Stimulated activated memory B cell treated with anti-CD40 and anti-IgM and Interleukin-4, amounts not matched to agents 10 μg/mL and 1 μg/mL and 100 μg/mL, for 72 hours (primary cell): ENCODE data around the gene NDUFAF7.
"Not testable (repeated sequence)": the region's sequence is repeated elsewhere in the genome, so short reads cannot be mapped to it uniquely, and the experiment has no call there.

Experiments used
- ATAC-seq: fragments of 150-1000 bp; cut with Tn5 transposase; 2 replicates; pipeline ENCODE4 v1.10.0; 2021
- H3K27ac Mint-ChIP-seq: one replicate; pipeline ENCODE4 v1.8.0; 2022; ENCODE audit warnings: mild to moderate bottlenecking, mixed read lengths
- H3K27me3 Mint-ChIP-seq: one replicate; pipeline ENCODE4 v1.8.0; 2022; ENCODE audit warnings: mixed read lengths
- H3K36me3 Mint-ChIP-seq: one replicate; pipeline ENCODE4 v1.8.0; 2022; ENCODE audit warnings: mixed read lengths
- H3K4me1 Mint-ChIP-seq: one replicate; pipeline ENCODE4 v1.8.0; 2022; ENCODE audit warnings: mixed read lengths
- H3K4me3 Mint-ChIP-seq: one replicate; pipeline ENCODE4 v1.8.0; 2022; ENCODE audit warnings: mild to moderate bottlenecking, moderate library complexity, mixed read lengths
- H3K9me3 Mint-ChIP-seq: one replicate; pipeline ENCODE4 v1.8.0; 2022; ENCODE audit warnings: mixed read lengths

Gene NDUFAF7, protein sequence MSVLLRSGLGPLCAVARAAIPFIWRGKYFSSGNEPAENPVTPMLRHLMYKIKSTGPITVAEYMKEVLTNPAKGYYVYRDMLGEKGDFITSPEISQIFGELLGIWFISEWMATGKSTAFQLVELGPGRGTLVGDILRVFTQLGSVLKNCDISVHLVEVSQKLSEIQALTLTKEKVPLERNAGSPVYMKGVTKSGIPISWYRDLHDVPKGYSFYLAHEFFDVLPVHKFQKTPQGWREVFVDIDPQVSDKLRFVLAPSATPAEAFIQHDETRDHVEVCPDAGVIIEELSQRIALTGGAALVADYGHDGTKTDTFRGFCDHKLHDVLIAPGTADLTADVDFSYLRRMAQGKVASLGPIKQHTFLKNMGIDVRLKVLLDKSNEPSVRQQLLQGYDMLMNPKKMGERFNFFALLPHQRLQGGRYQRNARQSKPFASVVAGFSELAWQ

DNA sequence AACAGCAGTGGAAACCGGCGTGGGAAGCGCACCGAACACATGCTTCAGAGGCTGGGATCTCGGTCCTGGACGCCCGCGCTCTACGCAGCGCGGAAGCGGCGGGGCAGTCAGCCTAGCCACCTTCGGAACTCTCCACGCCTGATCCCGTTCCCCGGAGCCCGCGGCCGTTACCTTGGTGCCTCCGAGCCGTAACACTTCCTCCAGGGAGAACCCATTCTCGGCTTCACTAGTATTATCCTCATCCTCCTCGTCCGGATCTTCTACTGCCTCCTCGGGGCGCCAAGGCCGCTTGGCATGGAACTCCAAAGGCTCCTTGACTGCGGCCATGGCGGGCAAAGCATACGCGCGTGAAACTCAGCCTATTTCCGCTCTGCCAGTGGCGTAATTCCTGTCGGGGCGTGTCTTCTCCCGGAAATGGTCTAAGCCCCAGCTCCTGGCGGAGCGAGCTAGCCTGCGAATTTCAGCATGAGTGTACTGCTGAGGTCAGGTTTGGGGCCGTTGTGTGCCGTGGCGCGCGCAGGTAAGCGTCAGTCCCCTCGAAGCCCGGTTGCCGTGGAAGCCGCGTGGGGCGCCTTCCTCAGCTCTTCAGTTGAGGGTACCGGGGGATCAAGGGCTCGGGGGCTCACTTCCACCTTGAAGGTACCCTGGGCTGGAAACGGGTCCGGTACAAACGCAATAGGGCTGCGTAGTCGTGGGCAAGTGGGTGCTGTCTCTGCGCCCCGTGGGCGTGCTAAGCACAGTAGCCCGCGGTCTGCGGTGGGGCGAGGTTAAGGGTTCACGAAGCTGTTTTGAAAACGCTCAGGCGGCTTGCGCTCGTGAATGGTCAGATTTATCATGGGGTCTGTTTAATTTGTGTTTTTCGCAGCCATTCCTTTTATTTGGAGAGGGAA lies at the start of gene NDUFAF7, which contains the start of gene CEBPZ:
Gene NDUFAF7, plus strand, starts transcription at position 418 of the 890 bp plus-strand sequence. Its CDS starts 48 bp downstream, at position 466.
Gene CEBPZ, minus strand, starts transcription at position 356 of the 890 bp plus-strand sequence. Its CDS starts 29 bp downstream, at position 327.
- Mint-ChIP-seq H3K27me3 (no peaks in the 10 kb centered on the region), H3K4me1 (peaks cover 35% of the 10 kb centered on the region), H3K27ac (no peak within 1 kb of the TSS), H3K36me3 (peaks cover 27% of the 10 kb centered on the region), H3K9me3 (no peaks in the 10 kb centered on the region), H3K4me3 (no peak within 1 kb of the TSS)
- peak; percentile 97 for ATAC-seq

DNA sequence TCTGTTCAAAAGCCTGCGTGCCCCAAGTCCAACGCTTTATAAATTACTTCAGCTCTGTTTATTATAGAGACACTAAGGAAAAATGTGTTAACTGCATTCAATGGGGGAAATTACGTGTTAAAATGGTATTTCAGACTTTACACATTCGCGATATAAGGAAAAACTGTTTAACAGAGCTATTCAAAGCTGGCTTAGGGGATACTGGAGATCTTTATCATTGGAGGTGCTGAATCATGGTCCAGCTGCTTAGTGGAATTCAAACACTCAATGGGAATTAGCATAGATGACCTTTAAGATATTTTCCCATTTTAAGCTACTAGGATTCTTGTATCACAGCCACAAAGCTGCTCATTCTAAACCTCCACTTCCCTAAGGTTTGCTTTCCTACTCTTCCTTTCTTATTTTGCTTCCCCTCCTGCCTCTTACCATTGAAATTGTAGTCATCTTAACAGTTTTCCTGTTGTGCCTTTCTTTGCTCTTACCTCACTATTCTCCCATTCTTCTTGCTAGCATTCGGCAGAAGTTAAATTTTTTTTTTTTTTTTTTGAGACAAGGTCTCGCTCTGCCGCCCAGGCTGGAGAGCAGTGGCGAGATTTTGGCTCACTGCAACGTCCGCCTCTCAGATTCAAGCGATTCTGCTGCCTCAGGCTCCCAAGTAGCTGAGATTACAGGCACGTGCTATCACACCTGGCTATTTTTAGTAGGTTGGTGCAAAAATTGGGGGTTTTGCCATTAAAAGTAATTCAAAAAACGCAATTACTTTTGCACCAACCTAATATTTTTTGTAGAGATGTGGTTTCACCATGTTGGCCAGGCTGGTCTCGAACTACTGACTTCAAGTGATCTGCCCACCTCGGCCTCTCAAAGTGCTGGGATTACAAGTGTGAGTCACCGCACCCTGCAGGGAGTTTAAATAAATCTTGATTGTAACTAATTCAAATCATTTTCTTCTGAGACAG lies 49.5 kb upstream of the NDUFAF7 start:
- no peak for ATAC-seq
- Mint-ChIP-seq H3K27ac (no peak overlapping the region), H3K9me3 (no peaks in the 10 kb centered on the region), H3K36me3 (no peaks in the 10 kb centered on the region), H3K27me3 (peaks cover 29% of the 10 kb centered on the region), H3K4me3 (no peak overlapping the region), H3K4me1 (no peaks in the 10 kb centered on the region)

DNA sequence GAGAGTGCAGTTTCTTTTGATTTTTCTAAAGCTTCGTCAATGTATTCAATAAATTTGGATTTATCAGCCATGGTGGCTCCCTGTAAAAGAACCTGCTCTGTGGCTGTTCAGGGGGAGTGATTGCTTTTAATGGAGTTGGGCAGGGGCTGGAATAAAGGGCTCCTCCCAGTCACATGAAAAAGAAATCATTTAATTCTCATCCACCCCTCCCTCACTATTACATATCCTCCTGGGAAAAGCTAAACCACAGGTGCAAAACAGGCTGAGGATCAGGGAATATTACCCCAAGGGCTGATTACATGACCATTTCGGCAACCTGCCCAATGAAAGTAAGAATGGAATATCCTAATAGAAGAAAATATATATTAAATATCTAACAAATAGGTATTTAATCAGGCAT lies 42.9 kb upstream of the NDUFAF7 start, which contains the start of gene SULT6B1:
Gene SULT6B1, minus strand, starts transcription at position 101 of the 400 bp plus-strand sequence. Its CDS starts 30 bp downstream, at position 71.
- Mint-ChIP-seq H3K27me3 (no peaks in the 10 kb centered on the region), H3K4me1 (no peaks in the 10 kb centered on the region), H3K36me3 (no peaks in the 10 kb centered on the region), H3K9me3 (no peaks in the 10 kb centered on the region), H3K27ac (no peak within 1 kb of the TSS), H3K4me3 (no peak within 1 kb of the TSS)
- no peak for ATAC-seq

DNA sequence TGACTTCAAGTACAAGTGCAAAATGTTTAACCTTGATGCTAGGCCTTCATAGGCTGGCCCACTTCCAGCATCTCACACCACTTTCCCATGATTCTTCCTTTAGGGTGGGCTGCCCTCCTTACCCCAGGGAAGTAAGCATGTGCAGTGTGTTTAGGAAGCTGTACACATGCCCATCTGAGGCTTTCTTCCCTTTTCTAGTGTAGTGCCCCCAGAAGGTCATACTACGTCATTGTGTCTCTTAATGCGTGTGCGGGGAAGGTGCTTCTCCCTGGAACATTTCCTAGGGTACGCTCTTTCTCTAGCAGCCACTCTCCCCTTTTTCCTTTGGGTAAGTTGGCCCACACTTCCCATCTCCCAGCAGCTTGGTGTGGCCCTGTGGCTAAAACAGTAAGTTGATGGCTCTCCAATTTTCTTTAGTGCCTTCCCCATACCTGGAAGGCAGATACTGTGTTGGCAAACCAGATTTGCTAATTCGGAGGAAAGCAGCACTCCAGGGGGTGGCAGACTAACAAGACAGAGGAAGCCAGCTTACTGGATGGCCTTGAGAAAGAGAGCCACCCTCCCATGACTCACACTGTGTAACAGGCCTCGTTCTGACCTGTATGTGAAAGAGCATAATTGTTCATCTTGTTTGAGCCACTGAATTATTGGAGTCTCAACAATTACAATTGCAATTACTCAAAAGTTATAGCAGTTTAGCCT lies 41.9 kb upstream of the NDUFAF7 start:
- no peak overlapping the region for H3K27ac Mint-ChIP-seq
- no peaks in the 10 kb centered on the region for H3K9me3 Mint-ChIP-seq
- H3K4me3 Mint-ChIP-seq: no peak overlapping the region
- no peak for ATAC-seq
- no peaks in the 10 kb centered on the region for H3K27me3 Mint-ChIP-seq
- H3K4me1 Mint-ChIP-seq: no peaks in the 10 kb centered on the region
- H3K36me3 Mint-ChIP-seq: no peaks in the 10 kb centered on the region

DNA sequence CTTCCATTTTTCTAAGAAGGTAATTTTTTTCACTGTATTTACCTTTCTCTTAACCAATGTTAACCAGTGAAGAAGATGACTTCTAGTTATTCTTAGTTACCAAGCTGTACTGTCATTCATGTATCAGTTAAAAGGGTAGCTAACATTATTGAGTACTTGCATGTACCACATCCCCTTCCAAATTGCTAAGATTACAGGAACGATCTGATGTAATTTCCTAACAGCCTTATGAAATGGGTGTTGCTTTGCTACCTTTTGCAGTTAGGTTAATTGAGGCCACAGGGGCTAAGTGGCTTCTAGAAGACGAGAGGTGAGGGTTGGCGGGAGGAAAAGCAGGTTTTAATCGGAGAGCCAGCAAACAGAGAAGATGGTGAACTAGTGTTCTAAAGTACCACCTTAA lies 41.2 kb upstream of the NDUFAF7 start:
- H3K36me3 Mint-ChIP-seq: no peaks in the 10 kb centered on the region
- no peaks in the 10 kb centered on the region for H3K4me1 Mint-ChIP-seq
- H3K9me3 Mint-ChIP-seq: no peaks in the 10 kb centered on the region
- H3K27ac Mint-ChIP-seq: no peak overlapping the region
- ATAC-seq: no peak
- no peak overlapping the region for H3K4me3 Mint-ChIP-seq
- no peaks in the 10 kb centered on the region for H3K27me3 Mint-ChIP-seq

DNA sequence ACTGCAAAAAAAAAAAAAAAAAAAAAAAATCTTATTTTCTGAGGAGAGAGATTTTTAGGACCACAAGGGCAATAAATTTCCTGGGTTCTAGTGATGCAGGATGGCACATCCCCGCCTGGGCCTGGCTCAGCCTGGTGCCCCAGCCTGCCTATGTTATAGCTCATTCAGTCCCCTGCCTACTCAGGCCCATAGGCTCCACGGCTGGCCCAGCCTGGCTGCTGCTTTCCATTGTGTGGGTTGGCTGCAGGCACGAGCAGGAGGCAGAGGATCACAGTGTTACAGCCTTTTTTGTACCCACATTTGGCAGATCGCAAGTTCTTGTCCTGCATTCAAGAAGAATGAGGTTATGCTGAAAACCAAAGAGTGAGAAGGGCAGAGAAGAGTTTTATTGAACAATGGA lies 40.2 kb upstream of the NDUFAF7 start:
- H3K9me3 Mint-ChIP-seq: no peaks in the 10 kb centered on the region
- H3K36me3 Mint-ChIP-seq: no peaks in the 10 kb centered on the region
- ATAC-seq: no peak
- H3K27ac Mint-ChIP-seq: no peak overlapping the region
- H3K4me1 Mint-ChIP-seq: no peaks in the 10 kb centered on the region
- H3K27me3 Mint-ChIP-seq: no peaks in the 10 kb centered on the region
- H3K4me3 Mint-ChIP-seq: no peak overlapping the region

DNA sequence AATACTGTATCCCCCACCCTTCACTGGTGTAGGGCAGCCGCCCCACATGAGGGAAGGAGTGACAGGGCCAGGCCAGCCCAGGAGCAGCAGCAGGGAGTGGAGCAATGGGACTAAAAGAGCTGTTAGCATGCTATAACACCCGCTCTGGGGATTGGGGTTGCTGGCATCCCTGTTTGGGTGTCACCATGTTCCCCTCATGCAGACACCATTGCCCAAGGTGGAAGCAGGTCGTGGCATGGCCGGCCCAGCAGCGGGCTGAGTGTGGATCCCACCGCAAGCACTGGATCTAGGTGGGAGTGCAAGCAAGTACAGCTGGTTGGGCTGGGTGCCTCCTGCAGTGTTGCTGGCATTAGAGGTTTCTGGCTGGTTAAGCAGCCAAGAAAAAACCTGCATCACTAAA lies 39.7 kb upstream of the NDUFAF7 start:
- H3K36me3 Mint-ChIP-seq: no peaks in the 10 kb centered on the region
- no peaks in the 10 kb centered on the region for H3K27me3 Mint-ChIP-seq
- H3K4me1 Mint-ChIP-seq: no peaks in the 10 kb centered on the region
- no peaks in the 10 kb centered on the region for H3K9me3 Mint-ChIP-seq
- ATAC-seq: no peak
- no peak overlapping the region for H3K27ac Mint-ChIP-seq
- no peak overlapping the region for H3K4me3 Mint-ChIP-seq

DNA sequence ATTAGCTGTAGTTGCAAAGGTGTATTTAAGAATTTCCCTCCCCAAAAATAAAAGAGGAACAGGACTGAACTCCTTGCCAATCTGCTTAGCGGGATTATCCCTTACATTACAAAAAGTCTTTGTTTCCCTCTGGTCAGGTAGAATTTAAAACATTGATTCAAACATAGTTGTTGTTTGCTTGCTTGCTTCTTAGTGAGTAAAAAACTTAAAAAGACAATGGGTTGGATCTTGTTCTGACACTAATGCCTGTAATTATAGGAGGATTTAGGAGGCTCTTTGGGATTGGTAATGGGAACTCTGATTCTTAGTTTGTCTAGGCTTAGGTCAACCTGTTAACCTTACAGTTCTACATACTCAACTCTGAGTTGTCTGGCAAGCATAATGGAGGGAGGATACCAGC lies 38.9 kb upstream of the NDUFAF7 start:
- Mint-ChIP-seq H3K36me3 (no peaks in the 10 kb centered on the region), H3K4me1 (peaks cover 7% of the 10 kb centered on the region), H3K27me3 (no peaks in the 10 kb centered on the region), H3K27ac (no peak overlapping the region), H3K4me3 (no peak overlapping the region), H3K9me3 (no peaks in the 10 kb centered on the region)
- no peak for ATAC-seq

DNA sequence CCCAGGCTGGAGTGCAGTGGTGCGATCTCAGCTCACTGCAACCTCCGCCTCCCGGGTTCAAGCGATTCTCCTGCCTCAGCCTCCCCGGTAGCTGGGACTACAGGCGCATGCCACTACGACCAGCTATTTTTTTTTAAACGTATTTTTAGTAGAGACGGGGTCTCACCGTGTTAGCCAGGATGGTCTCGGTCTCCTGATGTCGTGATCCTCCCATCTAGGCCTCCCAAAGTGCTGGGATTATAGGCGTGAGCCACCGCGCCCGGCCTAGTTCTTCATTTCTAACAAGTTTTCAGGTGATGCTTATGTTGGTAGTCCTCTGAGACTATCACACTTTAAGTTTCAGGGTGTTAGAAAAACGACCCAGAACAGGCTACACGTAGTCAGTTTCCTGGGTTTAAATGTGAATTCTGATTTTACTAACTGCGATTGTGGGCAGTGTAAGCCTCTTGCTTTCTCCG lies 35.6 kb upstream of the NDUFAF7 start:
- Mint-ChIP-seq H3K4me3 (peak overlapping the region; percentile 96), H3K4me1 (peaks cover 22% of the 10 kb centered on the region), H3K27ac (peak overlapping the region; percentile 94)
- H3K9me3 Mint-ChIP-seq, H3K36me3 Mint-ChIP-seq, H3K27me3 Mint-ChIP-seq, ATAC-seq: not testable (repeated sequence)

DNA sequence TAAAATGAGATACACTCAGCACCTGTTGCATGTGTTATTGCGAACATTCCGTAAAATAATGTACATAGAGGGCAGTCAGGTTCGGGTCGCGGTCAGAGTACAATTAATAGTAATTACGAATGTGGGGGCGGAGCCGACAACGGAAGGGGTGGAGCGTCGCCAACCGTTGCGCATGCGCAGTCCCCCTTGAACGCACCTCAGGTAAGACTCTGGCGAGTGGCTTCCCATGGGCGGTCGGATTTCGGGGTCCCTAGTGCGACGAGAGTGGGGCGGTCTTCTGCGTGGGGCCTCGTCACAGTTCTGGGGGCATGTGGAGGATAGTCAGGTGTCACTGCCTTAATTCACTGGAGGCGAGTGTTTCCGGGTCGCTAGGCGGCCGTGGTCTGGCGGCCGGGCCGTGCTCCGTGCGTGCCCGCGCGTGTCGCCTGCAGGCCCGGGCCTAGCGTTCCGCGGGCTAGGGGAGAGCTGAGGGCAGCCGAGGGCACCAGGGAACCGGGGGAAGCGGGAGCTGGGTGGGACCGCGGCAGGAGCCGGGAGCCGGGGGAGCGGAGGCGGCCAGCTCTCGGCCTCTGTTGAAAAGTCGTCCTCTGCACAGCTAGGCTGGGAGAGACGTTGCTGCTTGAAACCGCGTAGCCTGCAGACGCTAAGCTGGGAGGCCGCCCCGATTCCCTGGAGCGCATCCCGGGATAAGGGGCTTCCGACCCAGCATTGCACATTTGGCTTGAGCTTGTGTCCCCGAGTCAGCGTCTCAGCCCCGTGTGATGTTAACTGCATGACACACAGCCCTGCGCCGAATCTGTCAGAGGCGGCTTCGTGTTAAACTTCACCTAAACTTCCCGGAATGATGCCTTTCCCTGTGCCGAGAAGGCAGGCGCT lies 34.9 kb upstream of the NDUFAF7 start, which contains the start of gene CEBPZOS:
Gene CEBPZOS, plus strand, starts transcription at position 177 of the 876 bp plus-strand sequence. CDS start 3,209 bp downstream, outside the sequence.
- Mint-ChIP-seq H3K36me3 (peaks cover under 1% of the 10 kb centered on the region), H3K4me3 (peak within 1 kb of the TSS; percentile 96), H3K27me3 (no peaks in the 10 kb centered on the region), H3K27ac (peak within 1 kb of the TSS; percentile 94), H3K4me1 (peaks cover 22% of the 10 kb centered on the region), H3K9me3 (no peaks in the 10 kb centered on the region)
- ATAC-seq: peak; percentile 93

DNA sequence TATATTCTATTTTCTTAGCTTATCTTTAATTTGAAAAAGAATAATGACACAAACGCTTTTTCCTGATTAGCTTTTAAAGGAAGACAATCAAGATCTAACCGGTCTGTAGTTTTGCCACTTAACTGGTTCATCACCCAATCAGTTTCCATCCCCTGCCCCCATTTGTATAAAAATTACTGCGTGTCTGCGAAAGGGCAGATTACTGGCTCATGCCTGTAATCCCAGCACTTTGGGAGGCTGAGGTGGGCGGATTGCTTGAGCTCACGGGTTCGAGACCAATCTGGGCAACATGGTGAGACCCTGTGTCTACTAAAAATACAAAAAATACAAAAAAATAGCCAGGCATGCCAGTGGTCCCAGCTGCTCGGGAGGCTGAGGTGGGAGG lies 32.8 kb upstream of the NDUFAF7 start:
- Mint-ChIP-seq H3K9me3 (no peaks in the 10 kb centered on the region), H3K27me3 (no peaks in the 10 kb centered on the region), H3K36me3 (peaks cover 13% of the 10 kb centered on the region), H3K4me1 (peaks cover 22% of the 10 kb centered on the region), H3K27ac (no peak overlapping the region), H3K4me3 (no peak overlapping the region)
- no peak for ATAC-seq

DNA sequence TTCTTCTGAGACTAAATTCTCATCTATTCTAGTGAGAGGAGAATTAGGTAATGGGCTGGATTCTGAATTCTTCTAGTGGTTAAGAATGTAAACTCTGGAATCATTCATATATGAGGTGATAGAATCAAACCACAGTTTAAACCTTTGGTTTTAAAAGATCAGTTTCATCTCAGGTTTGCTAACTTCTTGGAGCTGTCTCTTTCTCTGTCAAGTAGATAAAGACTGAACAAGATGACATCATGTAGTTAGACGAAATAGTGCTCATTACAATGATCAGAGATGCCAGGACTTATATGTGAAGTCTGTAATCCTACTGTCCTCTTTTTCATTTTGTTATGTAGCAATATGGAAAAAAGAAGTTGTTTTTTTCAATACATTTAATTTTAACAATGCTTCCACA lies 30.2 kb upstream of the NDUFAF7 start:
- H3K36me3 Mint-ChIP-seq: peaks cover 38% of the 10 kb centered on the region
- H3K27ac Mint-ChIP-seq: no peak overlapping the region
- no peaks in the 10 kb centered on the region for H3K27me3 Mint-ChIP-seq
- H3K4me1 Mint-ChIP-seq: peaks cover 22% of the 10 kb centered on the region
- ATAC-seq: no peak
- no peaks in the 10 kb centered on the region for H3K9me3 Mint-ChIP-seq
- no peak overlapping the region for H3K4me3 Mint-ChIP-seq

DNA sequence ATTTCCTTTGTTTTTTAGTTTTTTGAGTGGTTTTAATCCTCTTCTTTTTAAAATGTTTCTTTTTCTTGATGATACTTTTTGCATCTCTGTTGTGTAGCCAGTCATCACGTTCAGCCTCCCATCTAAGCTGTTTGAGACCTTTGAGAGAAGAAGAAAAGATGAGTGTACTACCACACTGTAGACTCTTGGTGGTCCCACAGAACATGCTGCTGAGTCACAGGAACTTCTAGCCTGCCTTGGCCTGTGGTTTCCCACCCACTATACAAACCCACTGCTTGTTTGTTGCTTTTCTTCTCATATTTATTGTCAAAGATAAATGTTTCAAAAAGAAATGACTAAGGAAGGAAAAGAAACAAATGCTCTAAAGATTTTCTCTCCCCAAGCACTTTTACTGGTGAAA lies 29.7 kb upstream of the NDUFAF7 start:
- ATAC-seq: no peak

More for the DNA sequence above, 29.7 kb upstream of the NDUFAF7 start:
- peaks cover 1% of the 10 kb centered on the region for H3K9me3 Mint-ChIP-seq
- peaks cover 42% of the 10 kb centered on the region for H3K36me3 Mint-ChIP-seq
- no peak overlapping the region for H3K4me3 Mint-ChIP-seq
- H3K4me1 Mint-ChIP-seq: peaks cover 22% of the 10 kb centered on the region
- H3K27me3 Mint-ChIP-seq: no peaks in the 10 kb centered on the region
- H3K27ac Mint-ChIP-seq: no peak overlapping the region
